ENCODE results near the gene RAP1GAP. TPM values are rescaled to one million over a fixed set of nuclear protein-coding genes. Genes with fewer than 3 reads are reported as not detected.

RAP1GAP gene
- total and polyA plus RNA-seq, 9 of the 15 experiments (the other 6 are each of a cell fraction or from before 2014, with no cell fraction given) = 0.29 to 30.2 (median 19.2) TPM

- TF ChIP-seq BHLHE40 (IDR thresholded peaks at IDR 0.05; ENCODE audit: low read length) (peak; percentile 82), ZNF124 (CRISPR knock-in tag; IDR thresholded peaks at IDR 0.05) (no peak), GTF2A2 (tag; IDR thresholded peaks at IDR 0.05) (no peak), PTTG1 (tag; IDR thresholded peaks at IDR 0.05; ENCODE audit: low read depth) (no peak), SMAD4 (CRISPR knock-in tag; conservative IDR thresholded peaks at IDR 0.05) (peak; percentile 66), ZNF165 (CRISPR knock-in tag; IDR thresholded peaks at IDR 0.05; ENCODE audit: borderline replicate concordance) (no peak), KDM1A (IDR thresholded peaks at IDR 0.05) (peak; percentile 59 to 73; a peak in 3 of 4 replicates), CBFA2T3 (IDR thresholded peaks at IDR 0.05) (peak; percentile 67), FOXK2 (conservative IDR thresholded peaks at IDR 0.05 in 1 of 2, IDR thresholded peaks at IDR 0.05 in 1 of 2; ENCODE audit: low read depth in 2 of 2) (peak; percentile 62 to 64; a peak in 2 of 4 replicates), POLR2B (IDR thresholded peaks at IDR 0.05; ENCODE audit: low read depth, partially characterized antibody) (no peak), MTA1 (IDR thresholded peaks at IDR 0.05; ENCODE audit: borderline replicate concordance) (peak; percentile 83), PKNOX1 (IDR thresholded peaks at IDR 0.05) (peak; percentile 49), KDM2B (CRISPR knock-in tag; IDR thresholded peaks at IDR 0.05) (no peak), KHSRP (IDR thresholded peaks at IDR 0.05) (no peak), RCOR1 (IDR thresholded peaks at IDR 0.05; ENCODE audit: borderline replicate concordance in 1 of 2, low read depth in 2 of 2, low read length in 2 of 2) (peak in 1 of 2 experiments; percentile 68; a peak in 2 of 4 replicates), PCBP2 (IDR thresholded peaks at IDR 0.05; ENCODE audit: low read depth, low read length, poor library complexity, severe bottlenecking) (no peak), EHMT2 (IDR thresholded peaks at IDR 0.05) (peak; percentile 48; the same call in 1 of the 2 replicates), ELK3 (CRISPR knock-in tag; IDR thresholded peaks at IDR 0.05) (no peak), LCOR (CRISPR knock-in tag; IDR thresholded peaks at IDR 0.05) (peak; percentile 78), ETV5 (CRISPR knock-in tag; IDR thresholded peaks at IDR 0.05; ENCODE audit: low read depth) (0 out of 2 replicates have a peak, but pooled peaks have one; percentile 23), FOXM1 (IDR thresholded peaks at IDR 0.05; ENCODE audit: low read depth) (peak; percentile 90), FOXM1 (CRISPR knock-in tag; IDR thresholded peaks at IDR 0.05; ENCODE audit: low read depth) (no peak)
- TF ChIP-seq, protein P1, sequence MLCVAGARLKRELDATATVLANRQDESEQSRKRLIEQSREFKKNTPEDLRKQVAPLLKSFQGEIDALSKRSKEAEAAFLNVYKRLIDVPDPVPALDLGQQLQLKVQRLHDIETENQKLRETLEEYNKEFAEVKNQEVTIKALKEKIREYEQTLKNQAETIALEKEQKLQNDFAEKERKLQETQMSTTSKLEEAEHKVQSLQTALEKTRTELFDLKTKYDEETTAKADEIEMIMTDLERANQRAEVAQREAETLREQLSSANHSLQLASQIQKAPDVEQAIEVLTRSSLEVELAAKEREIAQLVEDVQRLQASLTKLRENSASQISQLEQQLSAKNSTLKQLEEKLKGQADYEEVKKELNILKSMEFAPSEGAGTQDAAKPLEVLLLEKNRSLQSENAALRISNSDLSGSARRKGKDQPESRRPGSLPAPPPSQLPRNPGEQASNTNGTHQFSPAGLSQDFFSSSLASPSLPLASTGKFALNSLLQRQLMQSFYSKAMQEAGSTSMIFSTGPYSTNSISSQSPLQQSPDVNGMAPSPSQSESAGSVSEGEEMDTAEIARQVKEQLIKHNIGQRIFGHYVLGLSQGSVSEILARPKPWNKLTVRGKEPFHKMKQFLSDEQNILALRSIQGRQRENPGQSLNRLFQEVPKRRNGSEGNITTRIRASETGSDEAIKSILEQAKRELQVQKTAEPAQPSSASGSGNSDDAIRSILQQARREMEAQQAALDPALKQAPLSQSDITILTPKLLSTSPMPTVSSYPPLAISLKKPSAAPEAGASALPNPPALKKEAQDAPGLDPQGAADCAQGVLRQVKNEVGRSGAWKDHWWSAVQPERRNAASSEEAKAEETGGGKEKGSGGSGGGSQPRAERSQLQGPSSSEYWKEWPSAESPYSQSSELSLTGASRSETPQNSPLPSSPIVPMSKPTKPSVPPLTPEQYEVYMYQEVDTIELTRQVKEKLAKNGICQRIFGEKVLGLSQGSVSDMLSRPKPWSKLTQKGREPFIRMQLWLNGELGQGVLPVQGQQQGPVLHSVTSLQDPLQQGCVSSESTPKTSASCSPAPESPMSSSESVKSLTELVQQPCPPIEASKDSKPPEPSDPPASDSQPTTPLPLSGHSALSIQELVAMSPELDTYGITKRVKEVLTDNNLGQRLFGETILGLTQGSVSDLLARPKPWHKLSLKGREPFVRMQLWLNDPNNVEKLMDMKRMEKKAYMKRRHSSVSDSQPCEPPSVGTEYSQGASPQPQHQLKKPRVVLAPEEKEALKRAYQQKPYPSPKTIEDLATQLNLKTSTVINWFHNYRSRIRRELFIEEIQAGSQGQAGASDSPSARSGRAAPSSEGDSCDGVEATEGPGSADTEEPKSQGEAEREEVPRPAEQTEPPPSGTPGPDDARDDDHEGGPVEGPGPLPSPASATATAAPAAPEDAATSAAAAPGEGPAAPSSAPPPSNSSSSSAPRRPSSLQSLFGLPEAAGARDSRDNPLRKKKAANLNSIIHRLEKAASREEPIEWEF (CRISPR knock-in tag; IDR thresholded peaks at IDR 0.05) = peak; percentile 53; the same call in 1 of the 2 replicates
Observed at GRCh38 chr1:21638531-21639341, 30.4 kb downstream of the RAP1GAP start (continued).

All from K562 (cell line).